NOMO-1 treated with DMSO at 0.1 percent for 48 hours (cell line): ENCODE data around the gene RASA1.

ENCODE experiments used
- DNase-seq: peaks from one replicate; lab custom pipeline; 2025; ENCODE audit not compliant: unreplicated experiment; lab: John Stamatoyannopoulos, UW

RASA1 gene

GRCh38 chr5:87438231-87438630, 170.5 kb downstream of the RASA1 start:
- DNase-seq = no peak
